Measurements from ENCODE around the gene CTSK. TPM values are rescaled to one million over a fixed set of nuclear protein-coding genes. Genes with fewer than 3 reads are reported as not detected.

CTSK gene
- total RNA-seq, 1 donor from 2014 or later, result 3.5 TPM

DNA sequence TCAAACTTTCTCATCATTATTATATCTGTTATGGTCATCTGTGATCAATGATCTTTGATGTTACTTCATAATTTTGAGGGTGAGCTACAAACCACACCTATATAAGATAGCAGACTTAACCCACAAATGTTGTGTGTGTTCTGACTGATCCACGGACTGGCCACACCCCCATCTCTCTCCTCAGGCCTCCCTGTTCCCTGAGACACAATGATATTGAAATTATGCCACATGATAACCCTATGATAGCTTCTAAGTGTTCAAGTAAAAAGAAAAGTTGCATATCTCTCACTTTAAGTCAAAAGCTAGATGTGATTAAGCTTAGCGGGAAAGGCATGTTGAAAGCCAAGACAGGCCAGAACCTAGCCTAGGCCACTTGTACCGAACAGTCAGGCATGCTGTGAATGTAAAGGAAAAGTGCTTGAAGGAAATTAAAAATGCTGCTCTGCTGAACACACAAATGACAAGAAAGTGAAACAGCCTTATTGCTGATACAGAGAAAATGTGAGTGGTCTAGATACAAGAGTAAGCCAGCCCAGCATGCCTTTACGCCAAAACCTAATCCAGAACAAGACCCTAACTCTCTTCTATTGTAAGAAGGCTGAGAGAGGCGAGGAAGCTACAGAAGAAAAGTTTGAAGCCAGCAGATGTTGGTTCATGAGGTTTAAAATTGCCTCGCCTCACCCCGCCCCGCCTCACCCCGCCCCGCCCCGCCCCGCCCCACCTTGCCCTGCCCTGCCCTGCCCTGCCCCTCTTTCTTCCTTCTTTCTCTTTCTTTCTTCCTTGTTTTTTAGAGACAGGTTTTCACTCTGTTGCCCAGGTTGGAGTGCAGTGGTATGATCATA lies 59.0 kb downstream of the CTSK start:
- TF ChIP-seq, protein P1, sequence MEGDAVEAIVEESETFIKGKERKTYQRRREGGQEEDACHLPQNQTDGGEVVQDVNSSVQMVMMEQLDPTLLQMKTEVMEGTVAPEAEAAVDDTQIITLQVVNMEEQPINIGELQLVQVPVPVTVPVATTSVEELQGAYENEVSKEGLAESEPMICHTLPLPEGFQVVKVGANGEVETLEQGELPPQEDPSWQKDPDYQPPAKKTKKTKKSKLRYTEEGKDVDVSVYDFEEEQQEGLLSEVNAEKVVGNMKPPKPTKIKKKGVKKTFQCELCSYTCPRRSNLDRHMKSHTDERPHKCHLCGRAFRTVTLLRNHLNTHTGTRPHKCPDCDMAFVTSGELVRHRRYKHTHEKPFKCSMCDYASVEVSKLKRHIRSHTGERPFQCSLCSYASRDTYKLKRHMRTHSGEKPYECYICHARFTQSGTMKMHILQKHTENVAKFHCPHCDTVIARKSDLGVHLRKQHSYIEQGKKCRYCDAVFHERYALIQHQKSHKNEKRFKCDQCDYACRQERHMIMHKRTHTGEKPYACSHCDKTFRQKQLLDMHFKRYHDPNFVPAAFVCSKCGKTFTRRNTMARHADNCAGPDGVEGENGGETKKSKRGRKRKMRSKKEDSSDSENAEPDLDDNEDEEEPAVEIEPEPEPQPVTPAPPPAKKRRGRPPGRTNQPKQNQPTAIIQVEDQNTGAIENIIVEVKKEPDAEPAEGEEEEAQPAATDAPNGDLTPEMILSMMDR (IDR thresholded peaks at IDR 0.05), result no peak
- ChIA-PET CTCF (interaction anchor here (0.7 to 1.5 kb wide), 2 partner anchors 11 to 247 kb away, joined by 4 to 5 read pairs; no protein-coding TSS in a partner anchor), POLR2A (no interaction called here)
- Mint-ChIP-seq H3K27me3 (no peaks in the 10 kb centered on the region), H3K4me1 (no peaks in the 10 kb centered on the region), H3K27ac (no peak overlapping the region), H3K36me3 (ENCODE audit: low read depth) (peaks cover 42% of the 10 kb centered on the region), H3K4me3 (no peak overlapping the region), H3K9me3 (no peaks in the 10 kb centered on the region)
- DNase-seq, result no peak
- no peak for ATAC-seq (ENCODE audit: low read depth)
- intact Hi-C loops (cut with micrococcal nuclease), result no loop called here

Other genes with a start within 250 kb of the CTSK start
- gene MCL1, start 228.7 kb downstream of the CTSK start, total RNA-seq, result 224 and 233 TPM in 2 replicates
- 202 and 227 TPM in 2 replicates for gene ENSA, start 178.6 kb downstream of the CTSK start, total RNA-seq
- gene GOLPH3L, start 111.1 kb downstream of the CTSK start, total RNA-seq, result 19.7 and 22.5 TPM in 2 replicates
- 1.4 and 1.6 TPM in 2 replicates for gene HORMAD1, start 87.4 kb downstream of the CTSK start, total RNA-seq
- 162 and 165 TPM in 2 replicates for gene CTSS, start 42.5 kb downstream of the CTSK start, total RNA-seq
- gene ARNT, start 68.3 kb upstream of the CTSK start, total RNA-seq, result 35.9 and 40.5 TPM in 2 replicates
- gene CTXND2, start 78.9 kb upstream of the CTSK start, total RNA-seq, result not detected in 2 replicates
- 101 and 105 TPM in 2 replicates for gene SETDB1, start 118.1 kb upstream of the CTSK start, total RNA-seq
- gene CERS2, start 166.6 kb upstream of the CTSK start, total RNA-seq, result 95.5 and 106 TPM in 2 replicates
- not detected in 2 replicates for gene ANXA9, start 174.0 kb upstream of the CTSK start, total RNA-seq
- 8.9 and 10.7 TPM in 2 replicates for gene MINDY1, start 198.6 kb upstream of the CTSK start, total RNA-seq
- 12.9 and 14.2 TPM in 2 replicates for gene PRUNE1, start 200.2 kb upstream of the CTSK start, total RNA-seq
- gene BNIPL, start 228.3 kb upstream of the CTSK start, total RNA-seq, result 1.00 and 1.2 TPM in 2 replicates
- 2.4 and 2.5 TPM in 2 replicates for gene C1orf56, start 239.5 kb upstream of the CTSK start, total RNA-seq

Measured in activated B cell treated with CpG ODN at 0.5 μM for 24 hours (primary cell).